Esophagus (tissue), 2 donors: ENCODE results near the gene TMEM220. TPM values are rescaled to one million over a fixed set of nuclear protein-coding genes. Genes with fewer than 3 reads are reported as not detected.
"Not testable (repeated sequence)": the region's sequence is repeated elsewhere in the genome, so short reads cannot be mapped to it uniquely, and the experiment has no call there.

ENCODE experiments used
- H3K27ac ChIP-seq, 2 donors: one replicate each; pipeline ENCODE4 v1.5.1; 2013; ENCODE audit warnings: low read depth in 2 of 2, mild to moderate bottlenecking in 2 of 2, inconsistent platforms in 1 of 2, low read length in 1 of 2, moderate library complexity in 1 of 2
- H3K27me3 ChIP-seq, 2 donors: one replicate each; pipeline ENCODE4 v1.6.1; 2013; ENCODE audit warnings: low read length in 2 of 2, control low read depth in 1 of 2, mild to moderate bottlenecking in 1 of 2; ENCODE audit not compliant: insufficient read depth in 2 of 2, control insufficient read depth in 1 of 2
- H3K36me3 ChIP-seq, 2 donors: one replicate each; pipeline ENCODE4 v1.6.1; 2013; ENCODE audit warnings: low read length in 1 of 2; ENCODE audit not compliant: control insufficient read depth in 2 of 2, insufficient read depth in 2 of 2
- H3K4me1 ChIP-seq, 2 donors: one replicate each; pipeline ENCODE4 v1.6.1; 2013; ENCODE audit warnings: low read length in 1 of 2; ENCODE audit not compliant: control insufficient read depth in 2 of 2, insufficient read depth in 2 of 2
- H3K4me3 ChIP-seq, 2 donors: one replicate each; pipeline ENCODE4 v1.5.1; 2013; ENCODE audit warnings: low read length in 2 of 2, mild to moderate bottlenecking in 2 of 2, low read depth in 1 of 2, moderate library complexity in 1 of 2
- H3K9me3 ChIP-seq, 2 donors: one replicate each; pipeline ENCODE4 v1.6.1; 2013; ENCODE audit warnings: mild to moderate bottlenecking in 2 of 2, low read depth in 1 of 2, low read length in 1 of 2, moderate library complexity in 1 of 2; ENCODE audit not compliant: control insufficient read depth in 2 of 2, insufficient read depth in 1 of 2
- WGBS, 2 donors: extraction: QIAGEN DNeasy Blood & Tissue Kit; methylation state at CpG; one replicate each; pipeline ENCODE4 v1.1.7; 2013; 5-methylcytosine and 5-hydroxymethylcytosine counted together
- polyA plus RNA-seq, 2 donors: library from polyadenylated mRNA; stranded (reverse); fragments of 200-250 nt; gene quantifications; one replicate each; pipeline ENCODE4 v1.2.3, GENCODE V29; 2013
- donor health status: healthy with polysubstance abuse.
- donor health status: Bipolar disorder and iron deficiency.

The TMEM220 gene
- polyA plus RNA-seq, 2 donors = 6.3 to 6.9 TPM

GRCh38 chr17:10735251-10735650 is 5.4 kb upstream of the TMEM220 start:
- WGBS, 2 donors = 71 to 75% methylated on average over 2 of the region's 2 CpGs
- Histone ChIP-seq H3K36me3 (no peaks in the 10 kb centered on the region), H3K27ac (no peak overlapping the region), H3K4me3 (no peak overlapping the region), H3K4me1 (no peaks in the 10 kb centered on the region), H3K9me3 (no peaks in the 10 kb centered on the region), H3K27me3 (no peaks in the 10 kb centered on the region)

DNA sequence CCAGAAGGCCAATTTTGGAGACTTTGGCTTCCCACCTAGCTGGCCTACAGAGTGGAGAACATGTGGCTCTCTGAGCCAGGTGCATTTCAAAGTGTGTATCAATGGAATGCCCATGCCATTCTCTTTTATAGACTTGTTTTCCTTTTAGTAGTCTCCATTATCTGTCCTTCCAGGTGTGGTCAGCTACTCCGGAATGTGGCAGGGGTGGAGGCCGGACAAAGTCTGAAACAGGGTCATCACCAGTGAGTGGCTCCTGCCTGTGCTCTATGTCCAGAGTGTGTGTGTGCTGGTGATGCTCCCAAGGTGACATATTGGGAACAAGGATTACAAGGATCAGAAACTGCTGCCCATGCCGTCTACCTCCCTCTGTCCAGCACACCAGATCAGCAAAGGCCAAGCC is 3.8 kb upstream of the TMEM220 start:
- H3K27ac ChIP-seq = no peak overlapping the region
- H3K4me3 ChIP-seq = no peak overlapping the region
- 76 to 91% methylated on average over 3 of the region's 3 CpGs for WGBS, 2 donors
- H3K4me1 ChIP-seq = no peaks in the 10 kb centered on the region
- no peaks in the 10 kb centered on the region for H3K27me3 ChIP-seq
- no peaks in the 10 kb centered on the region for H3K9me3 ChIP-seq
- no peaks in the 10 kb centered on the region for H3K36me3 ChIP-seq

- not testable (repeated sequence) for H3K27ac ChIP-seq, H3K36me3 ChIP-seq, H3K27me3 ChIP-seq, H3K9me3 ChIP-seq, H3K4me3 ChIP-seq, H3K4me1 ChIP-seq
- 83 to 87% methylated on average over 6 of the region's 6 CpGs for WGBS, 2 donors
These were observed 2.3 kb upstream of the TMEM220 start for GRCh38 chr17:10732121-10732520.

- Histone ChIP-seq H3K4me3 (no peak overlapping the region), H3K27ac (no peak overlapping the region), H3K27me3 (no peaks in the 10 kb centered on the region), H3K9me3 (no peaks in the 10 kb centered on the region), H3K4me1 (no peaks in the 10 kb centered on the region), H3K36me3 (peaks cover 0 to 3% of the 10 kb centered on the region in 2 donors)
- WGBS, 2 donors = 92 to 93% methylated on average over 6 of the region's 6 CpGs
These were observed 1.6 kb upstream of the TMEM220 start for GRCh38 chr17:10731408-10731879.

DNA sequence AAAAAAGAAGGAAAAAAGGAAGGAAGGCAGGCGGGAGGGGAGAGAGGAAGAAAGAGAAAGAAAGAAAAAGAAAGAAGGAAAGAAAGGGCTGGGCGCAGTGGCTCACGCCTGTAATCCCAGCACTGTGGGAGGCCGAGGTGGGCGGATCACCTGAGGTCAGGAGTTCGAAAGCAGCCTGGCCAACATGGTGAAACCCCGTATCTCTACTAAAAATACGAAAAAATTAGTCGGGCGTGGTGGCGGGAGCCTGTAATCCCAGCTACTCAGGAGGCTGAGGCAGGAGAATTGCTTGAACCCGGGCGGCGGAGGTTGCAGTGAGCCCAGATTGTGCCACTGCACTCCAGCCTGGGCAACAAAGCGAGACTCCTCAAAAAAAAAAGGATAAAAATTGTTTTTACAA is 424 bp upstream of the TMEM220 start:
- not testable (repeated sequence) for H3K36me3 ChIP-seq, H3K4me1 ChIP-seq, H3K9me3 ChIP-seq, H3K27me3 ChIP-seq
- peak overlapping the region; percentile 88 to 99 for H3K27ac ChIP-seq
- H3K4me3 ChIP-seq = peak overlapping the region; percentile 73 to 74
- 11 to 15% methylated on average over 15 of the region's 15 CpGs for WGBS, 2 donors

- H3K27me3 ChIP-seq = no peaks in the 10 kb centered on the region
- peaks cover 0 to 3% of the 10 kb centered on the region in 2 donors for H3K36me3 ChIP-seq
- no peak overlapping the region for H3K4me3 ChIP-seq
- H3K9me3 ChIP-seq = no peaks in the 10 kb centered on the region
- WGBS, 2 donors = 94 to 96% methylated on average over 10 of the region's 10 CpGs
- H3K4me1 ChIP-seq = no peaks in the 10 kb centered on the region
- H3K27ac ChIP-seq = no peak overlapping the region
These were observed 1.4 kb downstream of the TMEM220 start for GRCh38 chr17:10728331-10728892.

- H3K36me3 ChIP-seq = peaks cover 2 to 3% of the 10 kb centered on the region in 2 donors
- no peaks in the 10 kb centered on the region for H3K27me3 ChIP-seq
- no peak overlapping the region for H3K4me3 ChIP-seq
- no peaks in the 10 kb centered on the region for H3K4me1 ChIP-seq
- no peaks in the 10 kb centered on the region for H3K9me3 ChIP-seq
- 79 to 85% methylated on average over 5 of the region's 5 CpGs for WGBS, 2 donors
- no peak overlapping the region for H3K27ac ChIP-seq
These were observed 2.6 kb downstream of the TMEM220 start for GRCh38 chr17:10727192-10727591.

GRCh38 chr17:10726196-10726595 is 3.6 kb downstream of the TMEM220 start:
- no peaks in the 10 kb centered on the region for H3K9me3 ChIP-seq
- no peaks in the 10 kb centered on the region for H3K4me1 ChIP-seq
- H3K27ac ChIP-seq = no peak overlapping the region
- H3K27me3 ChIP-seq = no peaks in the 10 kb centered on the region
- H3K4me3 ChIP-seq = no peak overlapping the region
- peaks cover 2 to 3% of the 10 kb centered on the region in 2 donors for H3K36me3 ChIP-seq
- 53 to 64% methylated on average over 2 of the region's 2 CpGs for WGBS, 2 donors

DNA sequence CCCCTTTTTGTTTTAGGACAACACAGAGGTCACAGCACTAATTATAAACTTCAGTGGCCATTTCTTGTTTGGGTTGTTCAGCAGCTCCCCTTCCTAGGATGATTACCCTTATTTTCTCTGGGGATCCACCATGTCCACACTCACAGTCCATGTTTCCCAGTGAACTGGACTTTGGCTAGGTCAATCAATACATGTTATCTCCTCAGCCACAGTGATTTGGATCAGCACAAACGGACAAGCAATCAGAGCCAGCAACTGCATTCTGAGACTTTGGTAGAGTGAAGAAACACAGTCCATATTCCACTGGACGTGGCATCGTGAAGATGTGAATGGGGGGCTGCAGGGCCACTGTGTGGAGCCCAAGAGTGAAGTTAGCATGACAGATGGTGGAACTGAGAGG is 4.6 kb downstream of the TMEM220 start:
- H3K4me1 ChIP-seq = no peaks in the 10 kb centered on the region
- 74 to 83% methylated on average over 3 of the region's 3 CpGs for WGBS, 2 donors
- no peak overlapping the region for H3K4me3 ChIP-seq
- H3K27ac ChIP-seq = peak overlapping the region in 1 of 2 donors; percentile 19
- H3K36me3 ChIP-seq = peaks cover 2 to 3% of the 10 kb centered on the region in 2 donors
- no peaks in the 10 kb centered on the region for H3K27me3 ChIP-seq
- no peaks in the 10 kb centered on the region for H3K9me3 ChIP-seq

DNA sequence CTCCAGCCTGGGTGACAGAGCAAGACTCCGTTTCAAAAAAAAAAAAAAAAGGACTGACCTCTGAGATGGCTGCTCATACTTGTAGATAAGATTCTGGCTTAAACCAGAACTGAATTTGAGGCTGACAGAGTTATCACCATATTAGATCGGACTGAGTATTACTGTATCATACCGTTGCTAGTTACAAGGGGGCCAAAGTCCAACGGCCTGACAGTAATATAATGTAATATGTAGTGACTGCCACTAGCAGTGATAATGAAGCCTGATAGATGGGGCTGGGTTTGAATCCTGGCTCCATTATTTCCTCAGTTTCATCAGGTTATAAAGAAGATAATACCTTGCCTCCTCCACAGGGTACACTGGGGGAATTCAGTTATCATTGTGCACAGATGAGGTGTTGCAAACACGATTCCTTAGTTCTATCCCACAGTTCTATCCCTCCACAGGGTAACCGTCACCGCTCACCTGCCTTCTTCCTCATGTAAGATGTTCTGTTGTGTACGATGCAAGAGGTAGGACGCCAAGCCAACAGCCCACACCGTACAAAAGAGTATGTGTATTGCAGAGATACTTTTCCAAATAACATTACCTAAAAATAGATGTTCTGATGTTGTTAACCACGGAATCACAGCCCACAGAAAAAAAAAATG is 5.2 kb downstream of the TMEM220 start:
- WGBS, 2 donors = 83 to 91% methylated on average over 11 of the region's 11 CpGs
- H3K4me1 ChIP-seq = no peaks in the 10 kb centered on the region
- no peak overlapping the region for H3K27ac ChIP-seq
- no peaks in the 10 kb centered on the region for H3K27me3 ChIP-seq
- peaks cover 2 to 3% of the 10 kb centered on the region in 2 donors for H3K36me3 ChIP-seq
- H3K9me3 ChIP-seq = no peaks in the 10 kb centered on the region
- no peak overlapping the region for H3K4me3 ChIP-seq
